Upper lobe of left lung (tissue), 4 donors: ENCODE measurements around the gene VPS36.

ENCODE experiments used
- CTCF ChIP-seq, 6 experiments: fragments of 450-650 bp in 4 of 6; fragments of 200-600 bp in 2 of 6; sonication (generic) in 2 of 6; IDR thresholded peaks; one replicate each; pipeline ENCODE4 v1.5.1; 2016 to 2019; ENCODE audit warnings: antibody characterized with exemption in 6 of 6
- EP300 ChIP-seq, 4 donors: sonication (generic); formaldehyde crosslinking; IDR thresholded peaks; one replicate each; pipeline ENCODE4 v1.5.1; 2017; ENCODE audit warnings: antibody characterized with exemption in 4 of 4, control low read depth in 2 of 4
- POLR2A ChIP-seq, 4 donors: fragments of 450-650 bp; IDR thresholded peaks; one replicate each; pipeline ENCODE4 v1.5.1; 2016 to 2017; ENCODE audit warnings: antibody characterized with exemption in 4 of 4, mild to moderate bottlenecking in 2 of 4

- TF ChIP-seq POLR2A (IDR thresholded peaks at IDR 0.05) (peak in 2 of 4 donors; percentile 32 to 41), EP300 (IDR thresholded peaks at IDR 0.05) (peak in 2 of 4 donors; percentile 29 to 70), CTCF (IDR thresholded peaks at IDR 0.05) (peak in 1 of 6 experiments; percentile 4)
Observed at GRCh38 chr13:52405767-52406494, 44.5 kb downstream of the VPS36 start, which contains the start of gene THSD1.
